Measurements from ENCODE around the gene KCNQ4.

DNA sequence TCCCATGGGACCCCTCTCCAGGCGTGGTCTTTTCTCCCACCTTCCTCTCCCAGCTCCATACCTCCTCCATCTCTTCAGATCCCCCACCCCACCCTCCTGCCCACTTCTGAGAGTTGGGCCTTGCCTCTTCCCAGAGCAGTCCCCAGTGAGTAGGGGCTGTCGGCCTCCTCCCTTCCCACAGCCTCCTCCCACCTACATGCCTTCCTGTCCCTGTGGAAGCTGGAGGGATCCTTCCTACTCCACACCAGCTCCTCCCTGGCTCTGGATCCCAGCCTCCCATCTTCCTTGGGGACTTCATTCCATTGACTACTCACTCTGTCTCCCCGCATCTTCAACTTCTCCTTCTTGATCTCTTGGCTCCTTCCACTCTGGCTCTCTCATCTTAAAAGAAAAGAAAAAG, 24.9 kb downstream of the KCNQ4 start:
- TF ChIP-seq, protein P1, sequence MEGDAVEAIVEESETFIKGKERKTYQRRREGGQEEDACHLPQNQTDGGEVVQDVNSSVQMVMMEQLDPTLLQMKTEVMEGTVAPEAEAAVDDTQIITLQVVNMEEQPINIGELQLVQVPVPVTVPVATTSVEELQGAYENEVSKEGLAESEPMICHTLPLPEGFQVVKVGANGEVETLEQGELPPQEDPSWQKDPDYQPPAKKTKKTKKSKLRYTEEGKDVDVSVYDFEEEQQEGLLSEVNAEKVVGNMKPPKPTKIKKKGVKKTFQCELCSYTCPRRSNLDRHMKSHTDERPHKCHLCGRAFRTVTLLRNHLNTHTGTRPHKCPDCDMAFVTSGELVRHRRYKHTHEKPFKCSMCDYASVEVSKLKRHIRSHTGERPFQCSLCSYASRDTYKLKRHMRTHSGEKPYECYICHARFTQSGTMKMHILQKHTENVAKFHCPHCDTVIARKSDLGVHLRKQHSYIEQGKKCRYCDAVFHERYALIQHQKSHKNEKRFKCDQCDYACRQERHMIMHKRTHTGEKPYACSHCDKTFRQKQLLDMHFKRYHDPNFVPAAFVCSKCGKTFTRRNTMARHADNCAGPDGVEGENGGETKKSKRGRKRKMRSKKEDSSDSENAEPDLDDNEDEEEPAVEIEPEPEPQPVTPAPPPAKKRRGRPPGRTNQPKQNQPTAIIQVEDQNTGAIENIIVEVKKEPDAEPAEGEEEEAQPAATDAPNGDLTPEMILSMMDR (conservative IDR thresholded peaks at IDR 0.05), result no peak
- TF ChIP-seq EZH2 (IDR thresholded peaks at IDR 0.05; ENCODE audit: low read depth), result no peak

All from PC-9 (cell line).